GM21526 (cell line): ENCODE data around the gene ANLN.

Source experiments
- ATAC-seq: cut with Tn5 transposase; IDR thresholded peaks from one replicate; pipeline ENCODE4 v1.9.1; 2021; ENCODE audit warnings: moderate library complexity; ENCODE audit not compliant: unreplicated experiment, low FRiP score

Gene ANLN

DNA sequence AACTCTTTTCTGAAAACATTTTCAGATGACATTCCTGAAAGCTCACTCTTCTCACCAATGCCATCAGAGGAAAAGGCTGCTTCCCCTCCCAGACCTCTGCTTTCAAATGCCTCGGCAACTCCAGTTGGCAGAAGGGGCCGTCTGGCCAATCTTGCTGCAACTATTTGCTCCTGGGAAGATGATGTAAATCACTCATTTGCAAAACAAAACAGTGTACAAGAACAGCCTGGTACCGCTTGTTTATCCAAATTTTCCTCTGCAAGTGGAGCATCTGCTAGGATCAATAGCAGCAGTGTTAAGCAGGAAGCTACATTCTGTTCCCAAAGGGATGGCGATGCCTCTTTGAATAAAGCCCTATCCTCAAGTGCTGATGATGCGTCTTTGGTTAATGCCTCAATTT lies 16.5 kb downstream of the ANLN start:
- ATAC-seq: no peak

GRCh38 chr7:36407636-36408550 lies 18.2 kb downstream of the ANLN start:
- no peak for ATAC-seq

- ATAC-seq: no peak
Measured at GRCh38 chr7:36408589-36408988, 18.9 kb downstream of the ANLN start.

- no peak for ATAC-seq
Measured at GRCh38 chr7:36409180-36409579, 19.5 kb downstream of the ANLN start.

DNA sequence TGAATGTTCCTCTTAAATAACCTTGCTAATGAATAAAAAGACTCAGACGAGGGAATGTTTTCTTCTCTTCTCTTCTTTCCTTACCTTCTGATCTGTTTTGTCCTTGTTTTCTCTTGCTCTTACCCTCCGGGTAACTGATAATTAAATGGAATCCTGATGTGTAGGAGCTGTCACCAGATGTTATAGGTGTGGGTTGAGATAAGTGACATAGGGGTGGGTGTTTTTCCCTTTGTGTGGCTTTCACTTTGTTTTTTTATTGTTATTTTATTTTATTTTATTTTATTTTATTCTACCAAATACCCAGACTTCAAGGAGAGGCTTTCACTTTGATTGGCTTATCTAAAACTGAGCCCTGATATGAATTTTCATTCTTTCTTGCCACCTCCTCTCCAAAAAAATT lies 25.5 kb downstream of the ANLN start:
- ATAC-seq: no peak

DNA sequence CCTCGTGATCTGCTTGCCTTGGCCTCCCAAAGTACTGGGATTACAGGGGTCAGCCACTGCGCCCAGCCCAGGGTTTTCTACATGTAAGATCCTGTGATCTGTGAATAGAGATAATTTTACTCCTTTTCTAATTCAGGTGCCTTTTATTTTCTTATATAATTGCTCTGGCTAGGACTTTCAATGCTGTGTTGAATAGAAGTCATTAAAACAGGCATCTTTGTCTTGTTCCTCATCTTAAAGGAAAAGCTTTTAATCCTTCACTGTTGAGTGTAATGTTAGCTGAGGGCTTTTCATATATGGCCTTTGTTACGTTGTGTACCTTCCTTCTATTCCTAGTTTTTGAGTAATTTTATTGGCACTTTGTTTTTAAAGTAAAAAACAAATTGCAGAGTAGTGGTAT lies 26.6 kb downstream of the ANLN start:
- ATAC-seq: no peak

GRCh38 chr7:36420307-36420706 lies 30.6 kb downstream of the ANLN start:
- ATAC-seq: no peak

- ATAC-seq: no peak
Measured at GRCh38 chr7:36422072-36422471, 32.4 kb downstream of the ANLN start.

- ATAC-seq: no peak
Measured at GRCh38 chr7:36423633-36424032, 34.0 kb downstream of the ANLN start.

- no peak for ATAC-seq
Measured at GRCh38 chr7:36430186-36430585, 40.5 kb downstream of the ANLN start.

DNA sequence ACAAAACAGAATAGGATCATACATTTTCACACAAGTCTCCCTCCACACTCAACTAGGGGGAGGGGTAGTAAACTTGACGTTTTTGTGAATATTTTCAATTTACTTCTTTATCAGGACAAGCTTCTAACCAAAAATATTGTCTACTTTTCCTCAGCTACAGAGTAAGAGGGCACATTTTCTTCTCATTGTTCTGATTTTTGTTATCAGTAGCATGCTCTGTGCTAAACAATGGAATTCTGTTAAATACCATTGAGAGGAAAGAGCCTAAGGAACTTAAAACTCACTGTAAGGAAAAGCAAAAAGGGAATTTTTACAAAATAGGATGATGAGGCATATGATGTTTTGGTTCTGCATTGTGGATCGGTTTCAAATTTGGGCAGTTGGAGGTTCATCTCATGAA lies 41.2 kb downstream of the ANLN start:
- ATAC-seq: no peak

DNA sequence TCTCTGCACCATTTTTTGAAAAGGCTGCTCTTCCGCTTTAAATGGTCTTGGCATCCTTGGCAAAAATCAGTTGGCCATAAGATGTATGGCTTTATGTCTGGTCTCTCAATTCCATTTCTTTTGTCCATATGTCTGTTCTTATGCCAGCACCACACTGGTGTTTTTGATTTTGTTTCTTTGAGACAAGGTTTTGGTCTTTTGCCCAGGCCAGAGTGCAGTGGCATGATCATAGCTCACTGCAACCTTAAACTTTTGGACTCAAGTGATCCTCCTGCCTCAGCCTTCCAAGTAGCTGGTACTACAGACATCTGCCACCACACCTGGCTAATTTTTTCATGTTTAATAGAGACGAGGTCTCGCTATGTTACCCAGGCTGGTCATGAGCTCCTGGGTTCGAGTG lies 48.5 kb downstream of the ANLN start:
- ATAC-seq: no peak

DNA sequence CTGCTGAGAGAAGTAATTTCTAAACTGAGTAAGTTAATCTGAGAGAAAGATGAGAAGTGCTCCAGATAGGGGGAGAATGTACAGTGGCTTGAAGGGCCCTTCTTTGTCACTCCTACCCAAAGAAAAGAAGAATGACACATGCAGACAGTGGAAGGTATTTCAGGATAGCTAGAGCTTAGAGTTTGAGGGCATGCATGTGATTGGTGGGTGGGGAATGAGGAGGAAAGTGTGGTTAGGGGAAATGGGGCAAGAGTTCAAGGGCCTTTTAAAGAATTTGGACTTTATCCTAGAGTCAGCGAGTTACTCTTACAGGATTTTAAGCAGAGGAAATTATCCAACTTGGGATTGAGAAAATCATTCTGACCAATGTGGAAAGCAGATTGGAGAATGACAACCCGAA lies 50.0 kb downstream of the ANLN start:
- ATAC-seq: no peak

GRCh38 chr7:36440880-36441279 lies 51.2 kb downstream of the ANLN start:
- ATAC-seq: no peak

DNA sequence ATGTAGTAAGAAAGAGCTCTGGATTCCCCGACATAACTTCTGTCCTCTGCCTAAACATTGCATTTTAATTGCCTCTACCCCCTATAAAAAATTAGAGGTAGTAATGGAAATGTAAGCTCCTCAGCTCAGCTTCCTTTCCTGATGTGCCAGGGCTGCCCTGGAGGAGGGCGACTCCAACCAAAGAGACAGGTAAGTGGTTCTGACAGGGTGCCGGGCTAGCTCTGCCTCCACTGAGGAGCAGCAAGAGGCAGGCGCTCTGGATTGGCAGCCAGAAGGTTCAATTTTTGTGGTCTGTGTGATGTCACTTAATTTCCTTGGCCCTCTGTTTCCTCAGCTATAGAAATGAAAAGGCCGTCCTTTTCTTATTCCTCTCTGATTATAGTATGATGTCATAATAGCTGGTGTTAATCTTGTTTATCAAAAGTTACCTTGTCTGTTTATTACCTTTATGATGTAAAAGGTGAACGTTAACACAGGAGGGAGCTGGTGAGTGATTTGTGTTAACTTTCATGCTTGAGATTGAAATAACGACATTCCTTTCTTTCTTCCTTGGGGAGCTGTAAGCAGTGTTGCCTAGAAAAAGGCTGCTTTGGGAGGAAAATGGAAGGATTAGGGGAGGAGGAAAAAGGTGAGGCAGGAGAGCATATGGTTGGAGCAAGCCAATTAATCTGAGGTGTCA lies 51.8 kb downstream of the ANLN start:
- no peak for ATAC-seq

- ATAC-seq: no peak
Measured at GRCh38 chr7:36448781-36449379, 59.2 kb downstream of the ANLN start.

- no peak for ATAC-seq
Measured at GRCh38 chr7:36449685-36450084, 60.0 kb downstream of the ANLN start.

GRCh38 chr7:36453769-36454168 lies 64.1 kb downstream of the ANLN start:
- no peak for ATAC-seq

DNA sequence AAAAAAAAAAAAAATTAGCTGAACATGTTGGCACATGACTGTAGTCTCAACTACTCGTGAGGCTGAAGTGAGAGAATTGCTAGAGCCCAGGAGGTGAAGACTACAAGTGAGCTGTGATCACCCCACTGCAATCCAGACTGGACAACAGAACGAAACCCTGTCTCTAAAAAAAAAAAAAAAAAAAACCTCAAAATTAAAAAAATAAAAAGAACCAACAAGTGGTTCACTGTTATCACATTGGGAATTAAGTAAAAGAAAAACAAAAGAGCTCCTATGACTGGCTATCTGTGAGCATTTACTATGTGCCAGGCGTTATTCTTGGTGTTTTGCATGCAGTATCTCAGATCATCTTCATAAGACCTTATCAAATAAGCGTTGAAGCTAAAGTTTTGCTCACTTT lies 66.0 kb downstream of the ANLN start:
- no peak for ATAC-seq

GRCh38 chr7:36456138-36456537 lies 66.5 kb downstream of the ANLN start:
- no peak for ATAC-seq

DNA sequence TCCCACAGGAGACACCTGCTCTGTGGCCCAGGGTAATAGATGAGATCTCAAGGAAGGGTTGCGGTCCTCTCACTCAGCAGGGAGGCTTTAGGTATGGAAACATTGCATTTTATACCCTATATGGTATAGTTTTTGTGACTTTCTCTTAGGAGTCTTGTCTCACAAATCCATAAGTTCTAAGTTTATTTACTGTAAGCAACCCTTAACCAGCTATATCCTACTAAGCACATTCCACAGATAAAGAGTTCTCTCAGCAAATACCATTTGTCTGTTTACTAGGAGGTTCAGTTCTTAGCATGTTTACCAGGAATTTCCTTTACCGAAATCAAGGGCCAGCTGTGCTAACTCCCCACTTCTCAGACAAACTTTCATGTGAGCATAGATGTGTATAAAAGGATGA lies 66.9 kb downstream of the ANLN start:
- ATAC-seq: no peak
